Right atrium auricular region (tissue), 2 donors: Measurements from ENCODE around the gene SMAP1. TPM values are rescaled to one million over a fixed set of nuclear protein-coding genes. Genes with fewer than 3 reads are reported as not detected.
A peak's percentile ranks its signal among the peaks of the same experiment; 100 is the strongest.

Experiments used
- DNase-seq: peaks from one replicate; pipeline ENCODE4 v3.0.0-alpha.2; 2019; ENCODE audit warnings: low spot score
- H3K27ac ChIP-seq, 2 donors: fragments of 200-600 bp; sonication (generic); 1 replicate in 1 of 2; 2 replicates in 1 of 2; pipeline ENCODE4 v1.5.1; 2016 to 2019
- H3K27me3 ChIP-seq, 2 donors: fragments of 200-600 bp; sonication (generic); one replicate each; pipeline versions ENCODE4 v1.5.1 to v1.6.0; 2017 to 2019
- H3K36me3 ChIP-seq: fragments of 200-600 bp; sonication (generic); one replicate; pipeline ENCODE4 v1.5.1; 2016
- H3K4me1 ChIP-seq, 2 donors: fragments of 200-600 bp; sonication (generic); one replicate each; pipeline versions ENCODE4 v1.5.1 to v1.6.0; 2017 to 2019
- H3K4me3 ChIP-seq, 2 donors: fragments of 200-600 bp; sonication (generic); 1 replicate in 1 of 2; 2 replicates in 1 of 2; pipeline ENCODE4 v1.5.1; 2017 to 2019; ENCODE audit warnings: mild to moderate bottlenecking in 1 of 2, moderate library complexity in 1 of 2
- H3K9me3 ChIP-seq, 2 donors: fragments of 200-600 bp; sonication (generic); one replicate each; pipeline ENCODE4 v1.5.1; 2019
- total RNA-seq, 2 donors: library from RNA; depleted of rRNA; stranded (reverse); fragments of >200 nt; gene quantifications; one replicate each; pipeline ENCODE4 v1.1.0, GENCODE V29; 2016
- TF ChIP-seq, protein P1 (sequence below), 2 donors: fragments of 200-600 bp; sonication (generic); IDR thresholded peaks; one replicate each; pipeline ENCODE4 v1.5.1; 2019; ENCODE audit warnings: antibody characterized with exemption in 2 of 2

The SMAP1 gene
- total RNA-seq: 10 to 100 TPM; 23.7 to 30.4 TPM

DNA sequence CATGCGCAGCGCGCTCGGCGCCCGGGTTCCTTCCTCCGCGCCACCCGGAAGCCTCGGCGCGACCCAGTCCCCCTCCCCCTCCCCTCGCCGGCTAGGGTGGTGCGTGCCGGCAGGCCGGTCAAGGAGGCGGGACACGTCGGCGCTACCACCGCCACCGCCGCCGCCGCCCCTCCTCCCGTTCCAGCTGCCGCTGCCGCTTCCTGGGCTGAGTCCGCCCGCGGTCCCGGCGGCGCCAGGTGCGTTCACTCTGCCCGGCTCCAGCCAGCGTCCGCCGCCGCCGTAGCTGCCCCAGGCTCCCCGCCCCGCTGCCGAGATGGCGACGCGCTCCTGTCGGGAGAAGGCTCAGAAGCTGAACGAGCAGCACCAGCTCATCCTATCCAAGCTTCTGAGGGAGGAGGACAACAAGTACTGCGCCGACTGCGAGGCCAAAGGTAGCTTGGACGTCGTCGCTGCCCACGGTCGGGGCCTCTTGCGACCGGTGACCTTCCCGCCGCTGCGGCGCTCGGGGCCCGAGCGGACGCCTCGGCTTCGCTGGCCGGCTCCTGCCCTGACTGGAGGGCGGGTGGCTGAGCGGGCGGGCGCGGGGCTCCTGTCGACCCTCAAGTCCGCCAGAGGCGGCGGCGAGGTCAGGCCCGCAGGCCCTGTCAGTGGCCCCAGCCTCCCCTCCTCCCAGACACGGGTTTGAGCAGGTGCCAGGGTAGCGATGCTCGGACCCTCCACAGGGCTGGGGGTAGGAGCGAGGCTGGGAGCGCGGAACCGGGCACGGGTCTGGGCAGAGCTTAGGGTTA, at the start of gene SMAP1:
Gene SMAP1 (plus strand): TSS at position 173 of the 788 bp plus-strand sequence. CDS start 141 bp downstream, at position 314.
- H3K4me1 ChIP-seq: peaks cover 0 to 33% of the 10 kb centered on the region in 2 donors
- no peaks in the 10 kb centered on the region for H3K36me3 ChIP-seq
- DNase-seq: peak; percentile 88
- no peaks in the 10 kb centered on the region for H3K9me3 ChIP-seq
- H3K27me3 ChIP-seq: no peaks in the 10 kb centered on the region
- TF ChIP-seq, protein P1, sequence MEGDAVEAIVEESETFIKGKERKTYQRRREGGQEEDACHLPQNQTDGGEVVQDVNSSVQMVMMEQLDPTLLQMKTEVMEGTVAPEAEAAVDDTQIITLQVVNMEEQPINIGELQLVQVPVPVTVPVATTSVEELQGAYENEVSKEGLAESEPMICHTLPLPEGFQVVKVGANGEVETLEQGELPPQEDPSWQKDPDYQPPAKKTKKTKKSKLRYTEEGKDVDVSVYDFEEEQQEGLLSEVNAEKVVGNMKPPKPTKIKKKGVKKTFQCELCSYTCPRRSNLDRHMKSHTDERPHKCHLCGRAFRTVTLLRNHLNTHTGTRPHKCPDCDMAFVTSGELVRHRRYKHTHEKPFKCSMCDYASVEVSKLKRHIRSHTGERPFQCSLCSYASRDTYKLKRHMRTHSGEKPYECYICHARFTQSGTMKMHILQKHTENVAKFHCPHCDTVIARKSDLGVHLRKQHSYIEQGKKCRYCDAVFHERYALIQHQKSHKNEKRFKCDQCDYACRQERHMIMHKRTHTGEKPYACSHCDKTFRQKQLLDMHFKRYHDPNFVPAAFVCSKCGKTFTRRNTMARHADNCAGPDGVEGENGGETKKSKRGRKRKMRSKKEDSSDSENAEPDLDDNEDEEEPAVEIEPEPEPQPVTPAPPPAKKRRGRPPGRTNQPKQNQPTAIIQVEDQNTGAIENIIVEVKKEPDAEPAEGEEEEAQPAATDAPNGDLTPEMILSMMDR (IDR thresholded peaks at IDR 0.05): peak in 1 of 2 donors; percentile 15
- peak within 1 kb of the TSS; percentile 94 to 97 for H3K27ac ChIP-seq
- H3K4me3 ChIP-seq: peak within 1 kb of the TSS; percentile 69 to 79

DNA sequence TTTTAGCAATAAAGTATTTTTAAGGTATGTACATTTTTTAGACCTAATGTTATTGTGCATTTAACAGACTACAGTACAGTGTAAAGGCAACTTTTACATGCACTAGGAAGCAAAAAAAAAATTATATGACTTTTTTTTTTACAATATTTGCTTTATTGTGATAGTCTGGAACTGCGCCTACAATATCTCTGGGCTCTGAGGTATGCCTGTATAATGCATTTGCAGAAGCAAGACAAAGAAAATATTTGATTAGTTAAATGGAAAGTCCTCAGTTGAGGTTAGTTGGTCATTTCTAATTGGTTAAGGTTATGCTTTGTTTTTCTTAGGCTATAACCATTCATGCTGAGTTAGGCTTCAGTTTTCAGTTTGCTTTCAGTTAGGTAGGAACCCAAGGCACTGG, 46.9 kb upstream of the SMAP1 start:
- H3K9me3 ChIP-seq: no peaks in the 10 kb centered on the region
- no peak overlapping the region for H3K27ac ChIP-seq
- H3K27me3 ChIP-seq: no peaks in the 10 kb centered on the region
- no peak overlapping the region for H3K4me3 ChIP-seq
- no peaks in the 10 kb centered on the region for H3K4me1 ChIP-seq
- TF ChIP-seq, protein P1 (IDR thresholded peaks at IDR 0.05): no peak
- H3K36me3 ChIP-seq: no peaks in the 10 kb centered on the region
- no peak for DNase-seq

DNA sequence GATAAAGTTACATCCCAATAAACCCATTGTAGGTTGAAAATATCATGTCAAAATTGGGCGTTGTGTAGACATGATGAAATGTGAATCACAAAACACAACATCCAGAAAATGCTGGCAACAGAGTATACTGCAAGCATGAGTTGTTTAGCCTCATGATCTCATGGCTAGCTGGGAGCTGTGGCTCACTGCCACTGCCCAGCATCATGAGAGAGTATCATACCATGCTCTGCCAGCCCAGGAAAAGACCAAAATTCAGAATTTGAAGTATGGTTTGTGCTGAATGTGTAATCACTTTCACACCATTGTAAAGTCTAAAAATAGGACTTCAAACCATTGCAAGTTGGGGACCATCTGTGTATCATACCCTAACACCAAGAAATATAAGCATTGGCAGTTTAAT, 45.2 kb upstream of the SMAP1 start:
- Histone ChIP-seq H3K4me1 (no peaks in the 10 kb centered on the region), H3K4me3 (no peak overlapping the region), H3K9me3 (no peaks in the 10 kb centered on the region), H3K27me3 (no peaks in the 10 kb centered on the region), H3K27ac (no peak overlapping the region), H3K36me3 (no peaks in the 10 kb centered on the region)
- DNase-seq: no peak
- TF ChIP-seq, protein P1 (IDR thresholded peaks at IDR 0.05): no peak

DNA sequence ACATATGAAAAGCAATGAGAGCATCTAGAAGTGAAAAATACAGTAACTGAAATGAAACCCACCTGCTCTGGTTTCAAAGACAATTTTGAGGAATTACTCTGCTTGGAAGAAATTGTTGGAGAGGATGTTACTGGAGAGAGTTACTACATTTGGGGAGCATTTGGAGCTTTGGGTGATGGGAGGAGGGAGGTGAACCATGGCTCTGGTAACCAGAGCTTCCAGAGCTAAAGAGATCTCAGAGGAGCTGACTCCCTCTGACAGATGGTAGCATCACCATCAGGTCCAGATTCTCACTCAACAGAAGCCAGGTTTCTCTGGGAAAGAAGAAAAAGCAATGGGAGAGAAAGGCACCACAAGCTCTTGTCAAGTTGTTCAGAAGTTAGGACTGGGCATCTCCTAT, 42.2 kb upstream of the SMAP1 start:
- DNase-seq: no peak
- H3K4me3 ChIP-seq: no peak overlapping the region
- no peak overlapping the region for H3K27ac ChIP-seq
- H3K4me1 ChIP-seq: no peaks in the 10 kb centered on the region
- no peaks in the 10 kb centered on the region for H3K9me3 ChIP-seq
- TF ChIP-seq, protein P1 (IDR thresholded peaks at IDR 0.05): no peak
- H3K27me3 ChIP-seq: no peaks in the 10 kb centered on the region
- no peaks in the 10 kb centered on the region for H3K36me3 ChIP-seq

DNA sequence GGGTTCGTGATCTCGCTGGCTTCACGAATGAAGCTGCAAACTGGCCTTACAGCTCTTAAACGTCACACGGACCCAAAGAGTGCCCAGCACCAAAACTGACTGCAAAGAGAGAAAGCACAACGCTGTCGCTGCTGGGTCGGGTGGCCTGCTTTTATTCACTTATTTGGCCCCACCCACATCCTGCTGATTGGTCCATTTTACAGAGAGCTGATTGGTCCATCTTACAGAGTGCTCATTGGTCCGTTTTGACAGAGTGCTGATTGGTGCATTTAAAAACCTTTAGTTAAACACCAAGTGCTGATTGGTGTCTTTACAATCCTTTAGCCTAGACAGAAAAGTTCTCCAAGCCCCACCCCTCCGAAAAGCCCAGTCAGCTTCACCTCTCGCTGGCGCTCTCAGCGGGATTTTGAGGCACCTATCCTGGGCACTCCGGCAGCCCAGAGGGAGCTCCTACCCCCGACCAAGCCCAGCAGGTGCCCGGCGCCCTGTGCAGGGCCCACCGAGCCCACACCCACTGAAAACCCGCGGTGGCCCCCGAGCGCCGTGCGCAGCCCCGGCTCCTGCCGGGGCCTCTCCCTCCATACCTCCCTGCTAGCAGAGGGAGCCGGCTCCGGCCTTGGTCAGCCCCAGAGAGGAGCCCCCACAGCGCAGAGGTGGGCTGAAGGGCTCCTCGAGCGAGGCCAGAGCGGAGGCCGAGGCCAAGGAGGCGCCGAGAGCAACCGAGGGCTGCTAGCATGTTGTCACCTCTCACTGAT, 40.0 kb upstream of the SMAP1 start:
- TF ChIP-seq, protein P1 (IDR thresholded peaks at IDR 0.05): no peak
- Histone ChIP-seq H3K27me3 (no peaks in the 10 kb centered on the region), H3K36me3 (no peaks in the 10 kb centered on the region), H3K4me3 (no peak overlapping the region), H3K9me3 (no peaks in the 10 kb centered on the region), H3K4me1 (no peaks in the 10 kb centered on the region), H3K27ac (no peak overlapping the region)
- DNase-seq: no peak
